ENCODE measurements around the gene B3GAT3.

GRCh38 chr11:62627713-62628112 is 5.9 kb upstream of the B3GAT3 start:
- TF ChIP-seq TCF7L2 (IDR thresholded peaks at IDR 0.05; ENCODE audit: borderline replicate concordance, extremely low read depth, insufficient read depth, insufficient read length) (no peak), CEBPB (IDR thresholded peaks at IDR 0.05; ENCODE audit: low read depth) (no peak), ZNF274 (IDR thresholded peaks at IDR 0.05; ENCODE audit: low read depth, low read length) (no peak), RAD21 (IDR thresholded peaks at IDR 0.05; ENCODE audit: low read depth) (peak; percentile 28; the same call in 1 of the 2 replicates), SRF (IDR thresholded peaks at IDR 0.05; ENCODE audit: low read depth) (no peak), POLR2A (IDR thresholded peaks at IDR 0.05; ENCODE audit: borderline replicate concordance, extremely low read depth, insufficient read depth, insufficient read length) (no peak), JUND (IDR thresholded peaks at IDR 0.05) (no peak), POLR2AphosphoS5 (IDR thresholded peaks at IDR 0.05; ENCODE audit: low read depth, low read length) (no peak), EZH2phosphoT487 (IDR thresholded peaks at IDR 0.05; ENCODE audit: borderline replicate concordance) (no peak)
- TF ChIP-seq, protein P1, sequence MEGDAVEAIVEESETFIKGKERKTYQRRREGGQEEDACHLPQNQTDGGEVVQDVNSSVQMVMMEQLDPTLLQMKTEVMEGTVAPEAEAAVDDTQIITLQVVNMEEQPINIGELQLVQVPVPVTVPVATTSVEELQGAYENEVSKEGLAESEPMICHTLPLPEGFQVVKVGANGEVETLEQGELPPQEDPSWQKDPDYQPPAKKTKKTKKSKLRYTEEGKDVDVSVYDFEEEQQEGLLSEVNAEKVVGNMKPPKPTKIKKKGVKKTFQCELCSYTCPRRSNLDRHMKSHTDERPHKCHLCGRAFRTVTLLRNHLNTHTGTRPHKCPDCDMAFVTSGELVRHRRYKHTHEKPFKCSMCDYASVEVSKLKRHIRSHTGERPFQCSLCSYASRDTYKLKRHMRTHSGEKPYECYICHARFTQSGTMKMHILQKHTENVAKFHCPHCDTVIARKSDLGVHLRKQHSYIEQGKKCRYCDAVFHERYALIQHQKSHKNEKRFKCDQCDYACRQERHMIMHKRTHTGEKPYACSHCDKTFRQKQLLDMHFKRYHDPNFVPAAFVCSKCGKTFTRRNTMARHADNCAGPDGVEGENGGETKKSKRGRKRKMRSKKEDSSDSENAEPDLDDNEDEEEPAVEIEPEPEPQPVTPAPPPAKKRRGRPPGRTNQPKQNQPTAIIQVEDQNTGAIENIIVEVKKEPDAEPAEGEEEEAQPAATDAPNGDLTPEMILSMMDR (IDR thresholded peaks at IDR 0.05 in 2 of 3, conservative IDR thresholded peaks at IDR 0.05 in 1 of 3; ENCODE audit: borderline replicate concordance in 1 of 3, insufficient read depth in 1 of 3, low read depth in 2 of 3, low read length in 2 of 3): no peak
- TF ChIP-seq, protein P2, sequence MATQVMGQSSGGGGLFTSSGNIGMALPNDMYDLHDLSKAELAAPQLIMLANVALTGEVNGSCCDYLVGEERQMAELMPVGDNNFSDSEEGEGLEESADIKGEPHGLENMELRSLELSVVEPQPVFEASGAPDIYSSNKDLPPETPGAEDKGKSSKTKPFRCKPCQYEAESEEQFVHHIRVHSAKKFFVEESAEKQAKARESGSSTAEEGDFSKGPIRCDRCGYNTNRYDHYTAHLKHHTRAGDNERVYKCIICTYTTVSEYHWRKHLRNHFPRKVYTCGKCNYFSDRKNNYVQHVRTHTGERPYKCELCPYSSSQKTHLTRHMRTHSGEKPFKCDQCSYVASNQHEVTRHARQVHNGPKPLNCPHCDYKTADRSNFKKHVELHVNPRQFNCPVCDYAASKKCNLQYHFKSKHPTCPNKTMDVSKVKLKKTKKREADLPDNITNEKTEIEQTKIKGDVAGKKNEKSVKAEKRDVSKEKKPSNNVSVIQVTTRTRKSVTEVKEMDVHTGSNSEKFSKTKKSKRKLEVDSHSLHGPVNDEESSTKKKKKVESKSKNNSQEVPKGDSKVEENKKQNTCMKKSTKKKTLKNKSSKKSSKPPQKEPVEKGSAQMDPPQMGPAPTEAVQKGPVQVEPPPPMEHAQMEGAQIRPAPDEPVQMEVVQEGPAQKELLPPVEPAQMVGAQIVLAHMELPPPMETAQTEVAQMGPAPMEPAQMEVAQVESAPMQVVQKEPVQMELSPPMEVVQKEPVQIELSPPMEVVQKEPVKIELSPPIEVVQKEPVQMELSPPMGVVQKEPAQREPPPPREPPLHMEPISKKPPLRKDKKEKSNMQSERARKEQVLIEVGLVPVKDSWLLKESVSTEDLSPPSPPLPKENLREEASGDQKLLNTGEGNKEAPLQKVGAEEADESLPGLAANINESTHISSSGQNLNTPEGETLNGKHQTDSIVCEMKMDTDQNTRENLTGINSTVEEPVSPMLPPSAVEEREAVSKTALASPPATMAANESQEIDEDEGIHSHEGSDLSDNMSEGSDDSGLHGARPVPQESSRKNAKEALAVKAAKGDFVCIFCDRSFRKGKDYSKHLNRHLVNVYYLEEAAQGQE (IDR thresholded peaks at IDR 0.05; ENCODE audit: low read depth): no peak
